Activated CD4-positive, alpha-beta T cell treated with anti-CD3 and anti-CD28 coated beads, Interleukin-2, amount 50 U/mL, for 4 hours (primary cell): ENCODE results near the gene RAP1A.
"Not testable (repeated sequence)": the region's sequence is repeated elsewhere in the genome, so short reads cannot be mapped to it uniquely, and the experiment has no call there.

ENCODE experiments used
- DNase-seq, 2 experiments: peaks; one replicate each; pipeline ENCODE4 v3.0.0-alpha.2; 2020

RAP1A gene

DNA sequence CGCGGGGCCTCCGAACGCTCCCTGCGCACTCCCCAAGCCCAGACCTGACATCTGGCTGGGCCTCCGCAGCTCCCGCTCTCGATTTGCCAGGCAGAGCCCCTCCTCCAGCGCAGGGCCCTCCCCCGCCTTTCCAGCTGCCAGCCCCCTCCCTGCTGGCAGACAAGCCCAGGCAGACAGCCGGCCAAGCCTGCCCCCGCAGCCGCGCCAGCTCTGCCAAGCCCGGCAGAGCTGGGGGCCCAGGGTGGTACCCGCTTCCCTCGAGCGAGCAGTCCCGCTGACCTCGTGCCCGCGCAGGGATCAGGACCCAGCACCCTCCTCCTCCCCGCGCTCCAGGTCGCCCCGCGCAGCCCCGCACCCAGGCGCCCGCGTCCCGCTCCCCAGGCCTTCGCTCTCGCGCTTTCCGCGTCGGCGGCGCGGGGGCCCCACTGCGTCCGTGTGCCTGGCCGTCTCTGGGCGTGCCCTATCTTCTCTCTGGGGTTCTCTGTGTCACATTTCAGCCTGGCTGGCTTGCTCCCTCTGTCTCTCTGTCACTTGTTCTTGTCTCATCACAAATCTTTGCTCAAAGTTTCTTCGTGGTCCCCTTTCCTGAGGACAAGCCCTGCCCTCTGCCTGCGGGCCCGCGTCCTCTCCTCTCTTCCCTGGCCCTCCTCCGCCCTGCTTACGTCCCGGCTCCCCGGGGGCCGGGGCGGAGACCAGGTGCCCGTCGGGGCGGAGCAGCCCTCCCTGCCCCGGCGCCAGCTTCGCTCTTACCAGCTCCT lies 119.0 kb downstream of the RAP1A start:
- peak; percentile 27 to 29 for DNase-seq

DNA sequence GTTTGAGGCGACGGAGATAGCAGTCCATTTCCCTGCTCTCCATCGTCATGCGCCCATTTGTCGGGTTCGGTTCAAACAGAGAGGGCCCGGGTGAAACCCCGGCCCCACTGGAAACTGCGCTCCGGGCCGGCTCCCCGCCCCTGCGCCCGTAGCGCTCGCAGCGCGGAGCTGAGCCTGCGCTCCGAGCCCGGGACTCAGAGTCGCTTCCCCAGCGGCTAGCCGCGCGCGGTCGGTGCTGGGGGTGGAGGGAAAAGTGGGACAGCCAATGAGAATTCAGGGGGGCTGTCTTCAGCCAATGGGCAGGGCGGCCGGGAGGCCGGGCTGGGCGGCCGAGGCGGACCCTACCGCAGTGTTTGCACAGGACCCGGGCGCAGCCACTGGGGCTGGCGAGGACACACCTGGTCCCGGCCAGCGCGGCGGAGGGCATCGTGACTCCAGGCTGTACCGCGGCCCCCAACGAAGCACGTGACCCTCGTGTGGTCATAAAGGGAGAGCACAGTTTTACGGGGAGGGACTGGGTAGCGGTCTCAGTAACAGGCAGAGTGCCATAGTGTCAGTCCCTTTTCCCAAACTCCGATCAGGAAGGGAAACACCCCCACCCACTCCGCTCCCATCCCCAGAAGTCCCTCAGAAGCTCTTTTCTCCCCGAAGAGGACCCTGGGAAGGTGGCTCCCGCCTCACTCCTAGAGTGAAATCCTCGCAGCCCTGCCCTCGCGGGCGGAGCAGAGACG lies 119.8 kb downstream of the RAP1A start, which contains the start of gene INKA2:
TSS of gene INKA2 (minus strand) at position 202 of the 731 bp plus-strand sequence. CDS start at position 49, 153 bp downstream.
- DNase-seq: peak; percentile 43 to 49

DNA sequence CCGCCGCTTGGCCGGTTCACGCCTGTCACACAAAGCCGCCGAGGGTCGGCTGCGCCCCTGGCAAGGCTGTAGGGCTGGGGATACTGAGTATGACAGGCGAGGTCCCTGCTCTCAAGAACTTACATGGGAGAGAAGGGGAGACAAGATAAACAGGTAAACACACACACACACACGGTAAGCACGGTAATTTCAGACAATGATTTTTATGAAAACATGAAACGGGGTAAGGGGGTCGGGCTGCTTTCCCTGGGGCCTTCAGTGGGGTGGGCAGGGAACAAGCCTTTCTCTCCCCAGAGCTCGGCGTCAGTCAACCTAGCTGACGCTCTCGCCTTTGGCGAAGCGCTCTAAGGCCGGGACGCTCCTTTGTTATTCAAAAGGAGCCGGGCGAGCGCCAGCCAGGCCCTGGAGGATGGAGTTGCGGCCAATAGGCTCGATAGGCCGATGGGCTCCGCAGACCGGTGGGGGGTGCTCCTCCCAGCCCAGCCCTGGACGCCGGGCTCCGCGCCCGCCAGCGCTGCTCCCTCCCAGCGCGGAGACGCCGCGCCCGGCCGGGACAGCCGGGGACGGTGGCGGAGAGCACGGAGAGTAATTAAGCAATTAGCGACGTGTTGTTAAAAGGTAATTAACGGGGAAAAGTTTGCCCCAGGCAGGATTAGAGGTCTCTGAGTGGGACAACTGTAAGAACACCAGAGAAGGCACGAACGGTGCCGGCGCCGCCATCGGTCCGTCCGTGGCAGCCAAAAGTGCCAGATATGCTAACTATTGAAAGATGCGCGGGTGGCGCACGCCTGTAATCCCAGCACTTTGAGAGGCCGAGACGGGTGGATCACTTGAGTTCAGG lies 120.6 kb downstream of the RAP1A start:
- no peak for DNase-seq

DNA sequence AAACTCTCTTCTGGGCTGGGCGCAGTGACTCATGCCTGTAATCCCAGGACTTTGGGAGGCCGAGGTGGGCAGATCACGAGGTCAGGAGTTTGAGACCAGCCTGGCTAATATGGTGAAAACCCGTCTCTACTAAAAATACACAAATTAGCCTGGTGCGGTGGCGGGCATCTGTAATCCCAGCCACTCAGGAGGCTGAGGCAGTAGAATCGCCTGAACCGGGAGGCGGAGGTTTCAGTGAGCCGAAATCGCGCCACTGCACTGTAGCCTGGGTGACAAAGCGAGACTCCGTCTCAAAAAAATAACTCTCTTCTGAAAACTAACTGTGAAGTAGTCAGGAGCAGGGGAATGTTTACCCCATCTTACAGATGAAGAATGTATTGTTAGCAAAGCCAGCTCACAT lies 122.7 kb downstream of the RAP1A start:
- not testable (repeated sequence) for DNase-seq

DNA sequence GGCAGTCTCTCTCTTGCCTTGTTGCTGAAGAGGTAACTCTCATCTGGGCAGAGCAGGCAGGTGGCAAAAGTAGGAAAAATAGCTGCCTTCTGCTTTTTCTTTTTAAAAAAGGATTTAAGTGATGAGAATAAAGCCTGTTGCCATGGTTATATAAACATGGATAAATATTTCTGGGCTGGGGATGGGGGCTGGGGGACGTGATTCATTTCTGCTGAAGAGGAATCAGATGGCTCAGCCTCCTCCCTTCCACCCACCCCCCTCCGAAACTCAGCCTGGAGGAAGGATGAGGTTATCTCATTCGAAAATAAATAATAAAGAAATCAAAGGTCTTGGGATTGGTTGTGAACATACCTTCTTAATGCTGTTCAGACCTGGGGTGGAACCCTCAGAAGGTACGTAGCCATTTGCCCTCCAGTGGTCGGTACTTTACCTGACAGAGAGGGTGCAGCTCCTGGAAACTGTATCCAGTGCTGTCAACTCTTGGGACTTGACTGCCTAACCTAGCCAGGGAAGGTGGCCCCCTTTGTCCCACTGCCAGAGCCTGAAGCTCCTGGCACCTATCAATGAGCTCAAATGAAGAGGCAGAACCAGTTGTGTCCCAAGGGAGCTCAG lies 123.5 kb downstream of the RAP1A start:
- DNase-seq: no peak

DNA sequence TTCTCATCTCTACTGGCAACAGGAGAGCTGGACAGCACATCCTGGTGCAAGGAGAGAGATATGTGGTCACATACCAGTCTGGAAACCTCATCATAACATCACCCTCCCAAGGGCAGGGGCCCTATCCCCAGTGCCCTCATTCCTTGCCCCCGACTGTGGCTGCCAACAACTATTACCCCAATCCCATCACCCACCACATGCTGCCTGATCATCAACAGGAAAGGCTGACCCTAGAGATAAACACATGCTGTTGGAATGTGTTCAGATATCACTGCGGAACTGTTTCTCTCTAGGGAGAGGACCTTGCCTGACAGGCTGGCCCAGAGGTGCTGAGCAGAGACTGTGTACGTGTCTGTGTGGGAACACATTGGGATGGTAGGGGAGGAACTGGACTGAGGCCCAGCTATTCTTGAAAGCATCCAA lies 124.1 kb downstream of the RAP1A start:
- DNase-seq: no peak

DNA sequence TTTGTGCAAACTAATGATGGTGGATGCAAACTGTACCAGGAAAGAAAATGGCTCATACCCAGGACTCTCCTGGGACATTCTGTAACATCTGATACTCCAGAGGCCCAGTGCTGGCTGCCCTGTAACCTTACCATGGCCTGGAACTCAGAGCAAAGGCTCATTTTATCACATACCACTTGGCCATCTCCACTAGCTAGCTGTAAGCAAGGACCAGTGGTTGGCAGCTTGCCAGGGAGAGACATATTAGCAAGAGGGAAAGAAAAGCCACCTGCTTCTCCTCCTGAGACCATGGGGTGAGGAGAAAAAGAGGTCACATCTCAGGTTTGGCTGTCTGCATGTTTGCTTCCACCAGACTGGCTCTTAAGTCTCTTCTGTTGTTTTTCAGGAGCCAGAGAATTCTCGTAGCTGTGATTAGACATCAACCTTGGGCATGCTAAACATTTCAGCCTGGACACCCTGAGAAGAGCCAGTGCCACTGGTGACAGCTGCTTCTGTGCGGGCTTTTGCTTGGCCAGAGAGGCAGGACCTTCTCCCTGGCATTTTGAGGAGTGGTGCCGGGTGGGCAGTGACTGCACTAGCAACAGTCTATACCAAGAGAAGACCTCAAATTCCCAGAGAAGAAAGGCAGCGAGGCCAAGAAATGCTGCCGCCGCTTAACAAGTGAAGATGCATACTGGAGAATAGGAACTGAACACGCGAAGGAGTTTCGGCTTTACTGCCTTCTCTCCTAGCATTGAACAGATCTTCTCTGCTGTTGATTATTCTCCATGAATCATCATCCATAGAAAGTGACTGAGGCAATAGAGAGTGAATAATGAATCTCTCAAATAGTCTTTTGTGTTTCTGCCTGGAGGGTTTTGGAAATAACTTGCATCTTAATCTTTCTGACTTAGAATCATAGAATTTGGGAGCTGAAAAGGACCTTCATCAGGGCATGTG lies 126.4 kb downstream of the RAP1A start:
- no peak for DNase-seq

DNA sequence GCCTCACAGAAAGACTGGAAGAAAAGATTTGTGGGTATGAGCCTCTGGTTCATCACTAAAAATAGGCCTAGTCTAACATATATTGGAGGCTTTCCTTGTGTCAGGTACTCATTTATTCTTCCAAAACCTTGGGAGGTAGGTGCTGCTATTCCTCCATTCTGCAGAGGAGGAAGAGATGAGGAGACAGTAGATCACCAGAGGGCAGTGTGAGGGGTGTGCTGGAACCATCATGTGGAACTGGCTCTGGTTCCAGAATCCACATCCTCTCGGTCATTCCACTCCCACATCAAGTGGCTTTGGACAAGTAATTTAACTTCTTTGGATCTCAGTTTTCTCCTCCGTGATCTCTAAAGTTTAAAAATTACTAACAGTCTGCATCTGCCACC lies 127.0 kb downstream of the RAP1A start:
- no peak for DNase-seq

DNA sequence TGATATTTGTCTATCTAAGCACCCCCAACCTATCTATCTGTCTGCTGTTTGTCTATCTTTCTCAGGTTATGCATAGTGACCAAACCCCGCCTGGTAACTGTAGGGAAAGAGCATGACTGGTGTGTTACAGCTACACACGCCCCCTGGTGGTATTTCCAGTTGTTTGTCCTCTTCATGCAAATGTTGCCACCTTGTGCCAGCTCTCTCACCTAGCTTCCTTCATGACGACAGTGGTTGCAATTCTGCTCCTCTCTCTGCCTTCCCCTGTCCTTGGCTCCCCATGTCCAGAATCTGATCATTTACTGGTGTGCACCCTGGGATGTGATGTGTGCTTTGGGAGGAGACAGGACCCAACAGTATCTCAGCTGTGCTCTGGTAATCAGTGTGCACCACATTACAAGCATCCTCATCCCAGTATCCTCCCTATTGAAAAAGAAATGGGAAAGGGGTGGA lies 127.7 kb downstream of the RAP1A start:
- peak; percentile 44 to 60 for DNase-seq

DNA sequence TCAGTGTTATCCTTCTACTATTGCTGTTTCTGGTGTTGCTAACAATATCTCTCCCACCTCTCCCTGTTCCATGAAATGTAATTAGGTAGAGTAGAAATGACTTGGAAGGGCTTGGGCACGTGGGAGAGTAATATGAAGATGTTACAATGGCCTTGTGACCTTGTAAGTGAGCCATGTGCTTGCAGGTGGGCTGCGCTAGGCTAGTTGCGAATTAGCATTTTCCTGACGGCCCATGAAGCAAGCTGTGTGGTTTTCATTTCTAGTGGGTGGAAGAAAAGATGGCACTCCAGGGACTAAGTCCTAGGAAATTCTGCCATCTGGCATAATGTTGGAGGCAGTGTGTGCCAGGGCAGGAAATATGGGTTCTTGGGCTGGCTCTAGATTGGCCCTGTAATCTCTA lies 128.4 kb downstream of the RAP1A start:
- DNase-seq: no peak

DNA sequence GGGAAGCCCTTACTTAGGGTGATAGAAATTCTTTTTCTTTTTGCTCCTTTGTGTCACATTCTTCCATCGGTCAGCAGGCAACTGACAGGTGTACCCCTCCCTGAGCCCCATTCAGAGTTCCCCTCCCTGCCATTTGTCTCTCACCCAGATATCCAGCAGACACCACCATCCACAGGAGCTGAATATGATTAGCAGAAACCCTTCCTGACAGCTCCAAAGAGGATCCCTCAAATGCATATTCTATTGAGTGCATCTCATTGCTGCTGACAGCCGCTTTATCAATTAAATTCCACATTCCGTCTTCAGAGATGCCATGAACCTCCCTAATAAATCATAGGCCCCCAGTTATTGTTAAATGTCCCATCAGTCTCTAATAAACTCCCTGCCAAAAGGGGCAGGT lies 130.0 kb downstream of the RAP1A start:
- DNase-seq: no peak

DNA sequence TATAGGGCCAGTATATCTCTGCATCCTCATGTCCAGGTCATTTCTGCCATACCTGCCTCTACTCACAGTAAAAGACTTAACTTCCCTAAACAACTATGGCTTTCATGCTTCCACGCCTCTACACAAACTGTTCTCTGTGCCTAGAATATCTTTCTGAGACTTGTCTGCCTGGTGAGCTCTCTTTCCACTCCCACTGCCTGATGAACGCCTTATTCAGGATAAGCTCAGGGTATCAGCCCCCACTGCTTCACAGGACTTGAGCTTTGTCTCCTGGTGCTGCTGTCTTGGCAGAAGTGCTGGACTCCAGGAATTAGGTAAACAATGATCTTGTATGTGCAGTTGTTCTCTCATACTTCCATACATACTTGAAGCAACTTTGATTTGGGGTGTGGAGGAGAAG lies 131.3 kb downstream of the RAP1A start:
- no peak for DNase-seq

DNA sequence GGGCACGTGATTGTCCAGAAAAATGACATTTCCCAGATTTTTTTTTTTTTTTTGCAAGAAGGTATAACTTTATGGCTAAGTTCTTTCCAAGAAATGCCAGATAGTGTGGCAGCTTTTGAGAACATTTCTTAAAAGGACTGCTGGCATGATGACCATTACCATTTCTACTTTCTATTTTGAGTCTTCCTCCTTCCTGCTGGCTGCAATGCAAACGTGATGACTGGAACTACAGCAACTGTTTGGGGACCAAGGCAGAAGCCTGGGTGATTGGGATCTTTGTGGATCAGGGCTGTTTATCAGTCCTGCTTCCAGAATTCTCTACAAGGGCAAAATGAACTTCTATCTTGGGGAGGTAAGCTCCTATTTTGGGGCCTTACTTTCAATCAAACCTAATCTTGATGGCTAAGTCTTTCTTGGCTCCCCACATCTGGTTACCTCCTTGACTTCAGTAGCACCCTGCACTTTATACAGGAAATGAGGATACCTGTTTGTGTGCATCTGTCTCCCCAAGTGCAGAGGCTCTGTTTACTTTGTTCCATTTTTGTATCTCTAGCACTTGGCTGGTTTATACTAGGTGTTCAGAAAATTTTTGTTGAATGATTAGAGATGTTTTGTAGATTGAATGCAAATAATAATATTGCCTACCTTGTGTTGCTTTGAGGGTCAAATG lies 132.5 kb downstream of the RAP1A start:
- DNase-seq: no peak

DNA sequence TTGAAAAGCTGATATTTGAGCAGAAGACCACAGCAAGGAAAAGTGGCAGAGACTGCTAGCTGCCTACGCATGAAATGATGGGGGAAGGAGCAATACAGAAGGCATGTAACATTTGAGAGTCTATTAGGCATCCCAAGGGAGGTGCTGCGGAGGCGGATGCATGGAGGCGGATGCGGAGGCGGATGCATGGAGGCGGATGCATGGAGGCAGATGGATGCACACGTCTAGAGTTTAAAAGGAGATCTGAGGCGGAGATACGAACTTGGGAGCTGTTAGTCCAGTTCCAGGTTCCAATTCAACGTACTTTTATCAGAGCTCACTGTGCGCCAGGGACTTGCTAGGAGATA lies 135.4 kb downstream of the RAP1A start:
- DNase-seq: peak in 1 of 2 experiments; percentile 28

DNA sequence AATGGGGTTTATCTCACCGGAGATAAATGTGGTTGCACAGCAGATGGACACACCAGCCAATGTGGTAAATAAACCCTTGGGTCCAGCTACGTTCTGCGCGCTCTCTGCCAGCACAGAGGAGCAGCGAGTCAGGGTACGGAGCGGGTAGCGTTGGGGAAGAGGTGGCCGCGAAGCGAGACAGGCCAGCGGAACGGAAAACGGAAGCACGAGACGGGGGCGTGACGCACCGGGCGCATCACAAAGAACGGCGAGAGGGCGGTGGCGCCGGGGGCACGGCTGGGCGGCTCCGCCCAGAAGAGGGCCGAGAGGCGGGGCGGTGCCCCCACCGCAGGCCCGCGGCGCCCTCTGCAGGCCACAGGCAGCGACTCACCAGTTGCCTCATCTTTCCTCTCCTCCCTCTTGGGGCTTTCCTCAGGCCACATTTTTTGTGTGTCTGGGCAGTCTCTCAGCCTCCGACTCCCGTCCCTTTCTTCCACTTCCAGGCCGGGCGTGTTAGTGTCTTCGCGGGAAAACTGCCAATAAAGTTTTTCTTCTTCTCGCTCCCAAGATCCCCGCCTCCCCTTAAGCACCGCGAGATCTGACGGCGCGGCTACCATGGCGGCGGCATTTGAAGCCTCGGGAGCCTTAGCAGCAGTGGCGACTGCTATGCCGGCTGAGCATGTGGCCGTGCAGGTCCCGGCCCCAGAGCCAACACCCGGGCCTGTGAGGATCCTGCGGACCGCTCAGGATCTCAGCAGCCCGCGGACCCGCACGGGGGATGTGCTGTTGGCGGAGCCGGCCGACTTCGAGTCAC lies 135.9 kb downstream of the RAP1A start, which contains the start of gene DDX20:
TSS of gene DDX20 (plus strand) at position 571 of the 793 bp plus-strand sequence. CDS start at position 595, 24 bp downstream.
- DNase-seq: peak; percentile 90 to 91

DNA sequence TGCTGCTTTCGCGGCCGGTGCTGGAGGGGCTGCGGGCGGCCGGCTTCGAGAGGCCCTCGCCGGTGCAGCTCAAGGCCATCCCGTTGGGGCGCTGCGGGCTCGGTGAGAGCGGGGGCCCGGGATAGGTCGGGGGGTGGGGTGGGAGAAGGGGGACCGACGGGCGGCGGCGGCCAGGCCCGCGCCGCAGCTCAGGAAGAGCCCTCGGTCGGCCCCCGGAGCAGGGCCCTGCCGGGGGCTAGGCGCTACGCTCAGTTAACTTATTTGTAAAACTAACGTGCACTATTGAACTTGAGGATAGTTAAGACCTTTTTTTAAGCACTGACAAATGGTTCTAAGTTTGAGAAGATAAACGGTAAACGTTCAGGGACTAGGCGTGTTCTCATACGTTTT lies 136.5 kb downstream of the RAP1A start:
- no peak for DNase-seq

DNA sequence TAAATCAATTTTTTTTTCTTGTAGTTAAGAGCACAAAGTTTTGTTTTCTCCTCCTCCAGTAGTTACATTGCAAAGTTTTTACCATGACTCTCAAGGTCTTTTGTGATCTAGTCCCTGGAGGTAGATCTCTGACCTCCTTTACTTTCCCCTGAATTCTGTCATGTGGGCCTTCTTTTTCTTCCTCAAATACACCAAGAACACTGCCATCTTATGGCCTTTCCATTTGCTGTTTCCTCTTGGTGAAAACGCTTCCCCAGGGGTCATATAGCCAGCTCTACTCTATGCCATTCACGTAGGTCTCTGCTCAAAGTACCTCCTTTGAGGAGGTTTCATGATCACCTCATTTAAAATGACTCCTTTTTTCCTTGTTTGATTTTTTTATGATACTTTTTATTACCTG lies 138.8 kb downstream of the RAP1A start:
- no peak for DNase-seq

DNA sequence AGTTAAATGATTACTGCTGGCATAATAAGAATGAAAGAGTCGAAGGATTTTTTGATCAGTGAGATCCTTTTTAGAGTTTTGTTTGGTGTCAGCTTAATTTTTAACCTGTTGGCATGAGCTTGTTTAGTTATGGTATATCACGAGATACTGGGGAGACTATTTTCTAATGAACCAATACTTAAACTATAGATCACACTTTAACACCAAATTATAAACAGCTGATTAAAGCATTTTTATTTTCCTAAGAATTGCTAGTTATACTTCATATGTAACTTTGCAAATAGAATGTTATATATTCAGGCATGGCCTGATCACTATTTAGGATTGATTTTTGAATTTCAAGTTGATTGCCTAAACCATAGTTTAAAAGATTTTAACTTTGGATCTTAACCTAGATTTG lies 142.1 kb downstream of the RAP1A start:
- no peak for DNase-seq

DNA sequence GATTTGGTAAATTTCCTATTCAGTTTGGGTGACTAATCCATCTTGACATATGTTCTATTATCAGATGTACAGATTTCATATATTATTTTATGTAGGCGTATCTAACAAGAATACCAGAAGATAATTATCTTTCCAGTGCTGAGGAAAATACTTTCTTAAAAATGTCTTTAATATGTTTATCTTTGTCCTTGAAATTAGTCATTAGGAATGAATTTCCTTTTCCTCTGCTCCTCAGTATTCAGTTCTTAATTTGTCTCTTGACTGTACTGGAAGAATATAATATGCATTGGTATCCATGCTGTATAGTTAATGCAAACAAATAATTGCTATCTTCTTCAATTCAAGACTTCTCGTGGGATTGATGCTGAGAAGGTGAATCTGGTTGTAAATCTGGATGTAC lies 142.7 kb downstream of the RAP1A start:
- DNase-seq: no peak
